SU-DHL-6 (cell line): ENCODE measurements around the gene GATAD2A.

Source experiments
- H2AFZ ChIP-seq: fragments of 200-600 bp; sonication (generic); 2 replicates; pipeline ENCODE4 v1.6.1; 2014; ENCODE audit warnings: low read depth, mild to moderate bottlenecking, moderate library complexity, mixed read lengths, antibody characterized with exemption, low read length; ENCODE audit not compliant: severe bottlenecking
- H3F3A ChIP-seq: fragments of 200-600 bp; shearing (Covaris generic); 2 replicates; pipeline ENCODE4 v1.6.0; 2016; ENCODE audit warnings: antibody characterized with exemption, mild to moderate bottlenecking; ENCODE audit not compliant: insufficient read depth
- H3K27ac ChIP-seq: fragments of 200-600 bp; sonication (generic); 2 replicates; pipeline ENCODE4 v1.5.1; 2016; ENCODE audit warnings: low read depth, mild to moderate bottlenecking, low read length, moderate library complexity, mixed read lengths
- H3K27me3 ChIP-seq: fragments of 200-600 bp; sonication (generic), shearing (Covaris generic); 2 replicates; pipeline ENCODE4 v1.6.0; 2014; ENCODE audit warnings: mild to moderate bottlenecking, low read length
- H3K36me3 ChIP-seq: fragments of 200-600 bp; sonication (generic); 2 replicates; pipeline ENCODE4 v1.6.1; 2014; ENCODE audit warnings: mild to moderate bottlenecking, low read length, mixed read lengths
- H3K4me2 ChIP-seq: fragments of 300-600, 200-600 bp; shearing (Covaris generic), sonication (generic); 2 replicates; pipeline ENCODE4 v1.6.0; 2014; ENCODE audit warnings: low read length, low read depth, mild to moderate bottlenecking; ENCODE audit not compliant: poor library complexity, severe bottlenecking
- H3K4me3 ChIP-seq: fragments of 200-600 bp; sonication (generic); 2 replicates; pipeline ENCODE4 v1.5.1; 2014; ENCODE audit warnings: antibody characterized with exemption, low read length, mild to moderate bottlenecking, mixed read lengths; ENCODE audit not compliant: insufficient read depth, poor library complexity, severe bottlenecking
- H3K79me2 ChIP-seq: fragments of 200-600 bp; sonication (generic); 2 replicates; pipeline ENCODE4 v1.6.1; 2014; ENCODE audit warnings: mild to moderate bottlenecking, low read length, moderate library complexity; ENCODE audit not compliant: insufficient read depth
- H3K9ac ChIP-seq: fragments of 200-600 bp; sonication (generic); 2 replicates; pipeline ENCODE4 v1.7.0; 2014; ENCODE audit warnings: mild to moderate bottlenecking, low read length
- H3K9me2 ChIP-seq: fragments of 200-600 bp; sonication (generic); replicated peaks from 2 replicates; pipeline ENCODE4 v1.6.1; 2014; ENCODE audit warnings: low read length; ENCODE audit not compliant: insufficient read depth
- H3K9me3 ChIP-seq: fragments of 200-600 bp; sonication (generic); 2 replicates; pipeline ENCODE4 v1.6.1; 2014; ENCODE audit warnings: low read length, mixed read lengths; ENCODE audit not compliant: insufficient read depth
- H4K20me1 ChIP-seq: fragments of 200-600 bp; sonication (generic); 2 replicates; pipeline ENCODE4 v1.6.1; 2014; ENCODE audit warnings: low read depth, mild to moderate bottlenecking, antibody characterized with exemption, low read length, moderate library complexity, mixed read lengths
- CTCF ChIP-seq: fragments of 200-600 bp; sonication (generic); IDR thresholded peaks from one replicate; pipeline ENCODE4 v1.5.1; 2017; ENCODE audit warnings: antibody characterized with exemption, mild to moderate bottlenecking, low read length, moderate library complexity; ENCODE audit not compliant: insufficient read depth, poor library complexity, severe bottlenecking
- EZH2phosphoT487 ChIP-seq: fragments of 200-600 bp; sonication (generic), shearing (Covaris generic); conservative IDR thresholded peaks from 2 replicates; pipeline ENCODE4 v1.6.1; 2018; ENCODE audit warnings: mild to moderate bottlenecking, antibody characterized with exemption, low read length, moderate library complexity, mixed read lengths

GATAD2A gene

GRCh38 chr19:19506592-19506991 lies 101.1 kb downstream of the GATAD2A start:
- TF ChIP-seq EZH2phosphoT487 = no peak
- no peak for TF ChIP-seq CTCF

GRCh38 chr19:19507354-19507753 lies 101.9 kb downstream of the GATAD2A start:
- Histone ChIP-seq H3K36me3 (peaks cover 6% of the 10 kb centered on the region), H4K20me1 (no peaks in the 10 kb centered on the region), H3K4me2 (no peak overlapping the region), H3K27me3 (no peaks in the 10 kb centered on the region), H3K27ac (no peak overlapping the region), H3K9ac (no peak overlapping the region), H3K79me2 (no peaks in the 10 kb centered on the region), H2AFZ (no peak overlapping the region), H3K9me3 (no peaks in the 10 kb centered on the region), H3F3A (0 out of 2 replicates have a peak, but pooled peaks cover 8% of the 10 kb centered on the region), H3K9me2 (no peaks in the 10 kb centered on the region), H3K4me3 (no peak overlapping the region)
- no peak for TF ChIP-seq EZH2phosphoT487
- TF ChIP-seq CTCF = no peak

More at GRCh38 chr19:19506592-19506991, 101.1 kb downstream of the GATAD2A start:
- Histone ChIP-seq H3F3A (0 out of 2 replicates have a peak, but pooled peaks cover 6% of the 10 kb centered on the region), H3K36me3 (peaks cover 6% of the 10 kb centered on the region), H3K9ac (no peak overlapping the region), H3K27me3 (no peaks in the 10 kb centered on the region), H3K79me2 (no peaks in the 10 kb centered on the region), H3K27ac (no peak overlapping the region), H3K9me3 (no peaks in the 10 kb centered on the region), H3K4me3 (no peak overlapping the region), H3K4me2 (no peak overlapping the region), H3K9me2 (no peaks in the 10 kb centered on the region), H4K20me1 (no peaks in the 10 kb centered on the region), H2AFZ (no peak overlapping the region)

- H3K36me3 ChIP-seq = peaks cover 6% of the 10 kb centered on the region; the same call in 1 of the 2 replicates
Measured at GRCh38 chr19:19508217-19508616, 102.7 kb downstream of the GATAD2A start.

More at GRCh38 chr19:19508217-19508616, 102.7 kb downstream of the GATAD2A start:
- no peaks in the 10 kb centered on the region for H3K27me3 ChIP-seq
- H2AFZ ChIP-seq = no peak overlapping the region
- no peaks in the 10 kb centered on the region for H4K20me1 ChIP-seq
- H3F3A ChIP-seq = 0 out of 2 replicates have a peak, but pooled peaks cover 8% of the 10 kb centered on the region
- H3K9me3 ChIP-seq = no peaks in the 10 kb centered on the region
- no peak overlapping the region for H3K4me2 ChIP-seq
- no peak overlapping the region for H3K9ac ChIP-seq
- H3K4me3 ChIP-seq = no peak overlapping the region
- no peaks in the 10 kb centered on the region for H3K79me2 ChIP-seq
- H3K27ac ChIP-seq = no peak overlapping the region
- TF ChIP-seq CTCF (no peak), EZH2phosphoT487 (no peak)
- H3K9me2 ChIP-seq = no peaks in the 10 kb centered on the region
